GM12874 (cell line): ENCODE data around the gene ZNF26.

Source experiments
- TF ChIP-seq, protein P1 (sequence below): IDR thresholded peaks from 2 replicates; pipeline ENCODE4 v1.5.1; 2011; ENCODE audit warnings: low read depth, mild to moderate bottlenecking, control low read depth, low read length, moderate library complexity; ENCODE audit not compliant: insufficient read depth

ZNF26 gene

DNA sequence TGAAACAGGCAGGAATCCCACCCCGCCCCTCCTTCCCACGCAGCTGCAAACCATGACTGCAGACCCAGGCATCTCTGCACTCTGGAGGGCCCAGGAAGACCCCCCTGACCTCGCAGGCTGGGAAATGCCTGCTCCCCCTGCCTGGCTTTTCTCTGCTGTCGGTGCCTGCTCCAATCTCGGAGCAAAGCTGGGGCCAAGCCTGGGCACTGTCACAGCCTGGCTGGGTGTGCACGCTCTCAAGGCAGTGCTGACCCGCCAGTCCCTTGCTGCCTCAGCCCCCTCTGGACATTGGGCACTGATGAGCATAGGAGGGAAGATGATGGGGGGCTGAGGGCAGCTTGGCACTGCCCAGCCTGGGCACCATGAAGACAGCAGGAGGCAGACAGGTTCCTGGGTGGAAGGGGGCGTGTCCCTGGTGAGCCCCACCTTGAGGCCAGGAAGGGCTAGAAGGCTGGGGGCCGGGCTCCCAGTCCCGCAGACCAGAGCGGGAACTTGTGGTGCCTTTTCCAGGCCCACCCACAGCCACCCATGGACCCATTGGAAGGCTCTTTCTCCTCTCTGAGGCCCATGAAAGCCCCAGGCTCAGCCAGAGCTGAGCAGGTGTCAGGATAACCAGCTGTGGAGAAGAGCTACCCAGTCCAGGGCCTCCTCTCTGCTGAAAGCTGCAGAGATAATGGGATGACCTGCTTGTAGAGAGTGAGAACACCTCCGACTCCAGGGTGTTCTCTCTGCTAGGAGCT, 19.3 kb upstream of the ZNF26 start:
- TF ChIP-seq, protein P1, sequence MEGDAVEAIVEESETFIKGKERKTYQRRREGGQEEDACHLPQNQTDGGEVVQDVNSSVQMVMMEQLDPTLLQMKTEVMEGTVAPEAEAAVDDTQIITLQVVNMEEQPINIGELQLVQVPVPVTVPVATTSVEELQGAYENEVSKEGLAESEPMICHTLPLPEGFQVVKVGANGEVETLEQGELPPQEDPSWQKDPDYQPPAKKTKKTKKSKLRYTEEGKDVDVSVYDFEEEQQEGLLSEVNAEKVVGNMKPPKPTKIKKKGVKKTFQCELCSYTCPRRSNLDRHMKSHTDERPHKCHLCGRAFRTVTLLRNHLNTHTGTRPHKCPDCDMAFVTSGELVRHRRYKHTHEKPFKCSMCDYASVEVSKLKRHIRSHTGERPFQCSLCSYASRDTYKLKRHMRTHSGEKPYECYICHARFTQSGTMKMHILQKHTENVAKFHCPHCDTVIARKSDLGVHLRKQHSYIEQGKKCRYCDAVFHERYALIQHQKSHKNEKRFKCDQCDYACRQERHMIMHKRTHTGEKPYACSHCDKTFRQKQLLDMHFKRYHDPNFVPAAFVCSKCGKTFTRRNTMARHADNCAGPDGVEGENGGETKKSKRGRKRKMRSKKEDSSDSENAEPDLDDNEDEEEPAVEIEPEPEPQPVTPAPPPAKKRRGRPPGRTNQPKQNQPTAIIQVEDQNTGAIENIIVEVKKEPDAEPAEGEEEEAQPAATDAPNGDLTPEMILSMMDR, result no peak

GRCh38 chr12:132967736-132968135, 18.4 kb upstream of the ZNF26 start:
- TF ChIP-seq, protein P1, result no peak

GRCh38 chr12:132972374-132972773, 13.8 kb upstream of the ZNF26 start:
- TF ChIP-seq, protein P1, result no peak

DNA sequence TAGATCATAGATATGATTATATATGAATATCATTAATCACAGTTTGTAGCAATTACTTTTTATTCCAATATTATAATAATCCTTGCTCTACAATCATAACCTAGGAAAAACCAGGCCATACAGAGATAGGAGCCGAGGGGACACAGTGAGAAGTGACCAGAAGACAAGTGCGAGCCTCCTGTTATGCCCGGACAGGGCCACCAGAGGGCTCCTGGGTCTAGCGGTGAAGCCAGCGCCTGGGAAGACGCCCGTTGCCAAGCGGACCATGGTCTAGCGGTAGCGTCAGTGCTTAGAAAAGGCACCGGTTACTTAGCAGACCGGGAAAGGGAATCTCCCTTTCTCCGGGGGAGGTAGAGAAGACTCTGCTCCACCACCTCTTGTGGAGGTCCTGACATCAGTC, 9.3 kb upstream of the ZNF26 start:
- TF ChIP-seq, protein P1, result peak; percentile 40; the same call in 1 of the 2 replicates

GRCh38 chr12:132986885-132987225, 688 bp downstream of the ZNF26 start:
- TF ChIP-seq, protein P1, result no peak

DNA sequence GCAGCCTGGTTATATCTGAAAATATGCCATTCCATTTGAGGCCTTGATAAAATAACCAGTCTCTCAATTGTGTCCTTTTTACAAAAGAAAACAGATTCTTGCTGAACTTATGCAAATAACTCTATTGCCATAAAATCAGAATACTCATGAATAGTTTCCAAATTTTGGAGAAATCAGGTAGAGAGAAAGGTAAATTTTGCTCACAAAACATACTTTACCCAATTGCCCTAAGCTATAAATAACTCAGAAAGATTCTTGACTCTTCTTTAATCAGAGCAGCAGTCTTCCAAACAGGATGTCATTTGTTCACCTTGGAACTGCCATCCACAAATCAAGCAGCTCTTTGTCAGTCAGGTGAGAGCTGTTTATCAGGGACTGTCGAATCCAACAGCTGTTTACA, 12.6 kb downstream of the ZNF26 start:
- TF ChIP-seq, protein P1, result no peak

- TF ChIP-seq, protein P1, result no peak
These were observed 24.6 kb downstream of the ZNF26 start for GRCh38 chr12:133010657-133011297.
